Measurements from ENCODE around the gene CPLX1. TPM values are rescaled to one million over a fixed set of nuclear protein-coding genes. Genes with fewer than 3 reads are reported as not detected.
"Not testable (repeated sequence)": the region's sequence is repeated elsewhere in the genome, so short reads cannot be mapped to it uniquely, and the experiment has no call there.

Gene CPLX1
- polyA plus RNA-seq, 4 donors, result 0.86 to 3.2 (median 1.7) TPM

DNA sequence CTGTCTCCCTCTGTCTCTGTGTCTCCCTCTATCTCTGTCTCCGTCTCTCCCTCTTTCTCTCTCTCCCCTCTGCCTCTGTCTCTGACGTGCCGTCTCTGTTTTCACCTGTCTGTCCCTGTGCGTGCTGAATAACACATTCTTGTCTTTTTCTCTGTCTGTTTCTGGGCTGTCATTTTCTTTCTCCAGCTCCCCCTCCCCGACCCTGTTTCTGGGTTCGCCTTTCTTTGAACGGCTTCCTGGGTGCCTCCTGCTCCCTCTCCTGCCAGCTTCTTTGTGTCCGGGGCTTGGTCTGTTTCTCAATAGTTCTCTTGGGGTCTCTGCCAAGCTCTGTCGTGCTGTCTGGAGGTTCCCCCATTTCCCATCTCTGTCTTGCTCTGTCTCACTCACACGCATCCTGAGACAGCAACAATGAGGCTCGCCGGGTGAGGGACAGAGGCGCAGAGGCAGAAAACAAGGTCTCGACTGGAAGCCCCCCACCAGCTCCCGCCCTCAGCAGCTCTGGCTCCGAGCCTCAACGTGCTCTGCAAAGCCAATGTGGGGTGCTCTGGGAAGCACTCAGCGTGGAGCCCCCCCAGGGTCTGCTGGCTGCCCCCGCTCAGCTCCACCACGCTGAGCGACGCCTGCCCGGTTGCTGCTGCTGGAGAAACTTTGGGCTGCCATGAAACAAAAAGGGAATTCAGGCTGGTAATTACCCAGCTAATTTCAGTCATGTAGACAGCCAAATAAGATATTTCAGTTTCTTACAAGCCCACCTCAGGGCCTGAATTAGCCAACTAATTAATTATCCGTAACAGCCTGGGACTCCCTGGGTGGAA lies 3.4 kb downstream of the CPLX1 start:
- no peak for DNase-seq (ENCODE audit: low read depth in 4 of 4, low spot score in 3 of 4)

DNA sequence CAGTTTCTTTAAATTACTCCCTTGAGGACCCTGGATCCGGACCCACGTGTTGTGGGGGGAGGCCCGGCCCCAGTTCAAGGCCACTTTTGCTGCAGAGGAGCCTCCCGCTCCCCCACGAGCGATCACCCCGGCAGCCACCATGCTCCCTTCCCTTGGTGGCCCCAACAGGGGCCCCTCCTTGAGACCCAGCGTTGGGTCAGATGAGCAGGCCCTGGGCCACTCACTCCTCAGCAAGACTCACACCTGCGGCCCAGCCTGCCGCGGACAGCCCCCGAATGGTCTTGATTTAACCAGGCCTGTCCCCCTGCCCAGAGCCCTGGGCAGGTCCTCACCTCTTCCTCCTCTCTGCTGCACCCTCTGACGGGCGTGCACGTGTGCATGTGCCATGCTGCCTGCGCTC lies 4.3 kb downstream of the CPLX1 start:
- DNase-seq (ENCODE audit: low read depth in 4 of 4, low spot score in 3 of 4), result no peak

DNA sequence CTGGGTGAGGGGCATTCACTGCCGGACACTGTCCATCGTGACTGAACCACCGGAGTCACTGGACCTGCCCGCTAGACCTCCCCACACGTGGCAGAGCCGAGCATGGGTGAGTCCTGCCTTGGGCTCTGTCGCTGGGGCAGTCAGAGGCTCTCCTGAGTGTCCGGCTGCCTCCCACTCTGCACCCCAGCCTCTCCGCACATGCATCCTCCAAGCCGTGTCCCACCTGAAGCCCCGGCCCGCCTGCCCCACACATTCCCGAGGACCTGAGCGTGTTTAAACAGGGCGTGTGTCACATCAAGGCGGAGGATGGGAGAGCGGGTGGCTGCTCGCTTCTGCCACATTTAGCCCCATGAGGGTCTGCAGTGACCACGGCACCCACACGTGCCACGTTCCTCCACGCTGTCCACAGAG lies 4.7 kb downstream of the CPLX1 start:
- DNase-seq (ENCODE audit: low read depth in 4 of 4, low spot score in 3 of 4), result no peak

DNA sequence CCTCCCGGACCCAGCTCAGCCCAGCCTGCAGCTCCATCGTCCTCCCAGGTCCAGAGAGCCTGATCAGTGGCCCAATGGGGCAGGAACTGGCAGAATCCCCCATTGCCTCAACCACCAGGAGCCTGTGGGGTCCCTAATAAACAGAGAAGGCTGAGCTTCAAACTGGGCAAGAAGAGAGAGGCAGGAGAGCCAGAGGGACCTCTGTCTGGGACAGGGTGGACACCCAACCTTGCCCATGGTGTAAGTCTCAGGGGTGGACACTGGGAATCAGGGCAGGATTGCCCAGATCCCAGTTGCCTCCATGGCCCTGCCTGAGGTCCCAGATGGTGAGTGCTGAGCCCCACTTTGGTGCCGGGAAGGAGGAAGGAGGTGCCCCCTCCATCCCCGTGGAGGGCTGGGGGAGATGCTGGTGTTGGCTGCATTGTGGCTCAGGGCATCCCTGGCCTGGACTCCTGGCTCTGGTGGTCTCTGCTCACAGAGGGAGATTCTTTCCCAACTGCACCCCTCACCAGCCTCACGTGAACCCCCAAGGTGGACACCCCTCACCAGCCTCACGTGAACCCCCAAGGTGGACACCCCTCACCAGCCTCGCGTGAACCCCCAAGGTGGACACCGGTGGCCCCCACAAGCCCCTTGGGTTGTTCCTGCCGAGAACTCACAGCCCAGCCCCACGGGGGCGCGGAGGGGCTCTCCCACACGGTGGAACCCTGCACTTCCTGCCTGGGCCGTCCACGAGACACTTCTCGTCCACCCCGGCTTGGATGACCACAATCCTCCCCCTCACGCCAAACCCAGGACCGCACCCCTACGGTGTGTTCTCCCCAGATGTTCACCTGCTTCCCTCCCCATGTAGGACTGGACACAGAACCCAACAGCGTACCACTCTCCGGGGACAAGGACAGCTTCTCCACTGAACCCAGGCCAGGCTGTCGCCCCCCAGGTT lies 5.4 kb downstream of the CPLX1 start:
- no peak for DNase-seq (ENCODE audit: low read depth in 4 of 4, low spot score in 3 of 4)

DNA sequence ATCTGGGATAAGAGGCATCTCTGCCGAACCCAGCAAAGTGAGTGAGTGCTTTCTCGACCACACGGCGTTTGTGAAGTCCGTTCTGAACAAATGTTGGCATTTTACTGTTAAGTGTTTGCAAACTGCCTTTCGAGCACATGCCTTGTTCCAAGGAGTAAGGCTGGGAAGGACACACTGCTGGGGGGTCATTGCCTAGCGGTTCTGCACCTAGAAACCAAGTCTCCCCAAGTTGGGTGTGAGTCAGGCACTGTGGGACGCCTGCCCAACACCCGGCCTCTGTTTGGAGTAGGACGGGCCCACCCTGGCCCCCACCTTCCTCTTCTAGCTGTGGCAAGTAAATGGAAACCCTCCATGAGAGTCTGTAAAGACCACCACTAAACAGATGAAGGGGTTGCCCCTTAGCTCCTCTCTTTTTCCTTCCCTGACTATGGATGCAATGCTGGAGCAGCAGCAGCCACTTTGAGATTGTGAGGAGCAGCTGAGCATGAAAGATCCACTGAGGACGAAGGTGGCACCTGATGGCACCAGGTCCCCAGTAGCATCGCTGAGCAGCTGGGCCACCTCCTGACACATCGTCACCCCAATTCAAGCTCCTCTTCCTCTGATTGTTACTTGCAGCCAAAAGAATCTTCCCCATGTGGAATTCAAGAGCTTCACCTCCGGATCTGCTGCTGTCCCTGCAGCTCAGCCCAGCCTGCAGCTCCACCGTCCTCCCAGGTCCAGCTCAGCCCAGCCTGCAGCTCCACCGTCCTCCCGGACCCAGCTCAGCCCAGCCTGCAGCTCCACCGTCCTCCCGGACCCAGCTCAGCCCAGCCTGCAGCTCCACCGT lies 6.3 kb downstream of the CPLX1 start:
- no peak for DNase-seq (ENCODE audit: low read depth in 4 of 4, low spot score in 3 of 4)

DNA sequence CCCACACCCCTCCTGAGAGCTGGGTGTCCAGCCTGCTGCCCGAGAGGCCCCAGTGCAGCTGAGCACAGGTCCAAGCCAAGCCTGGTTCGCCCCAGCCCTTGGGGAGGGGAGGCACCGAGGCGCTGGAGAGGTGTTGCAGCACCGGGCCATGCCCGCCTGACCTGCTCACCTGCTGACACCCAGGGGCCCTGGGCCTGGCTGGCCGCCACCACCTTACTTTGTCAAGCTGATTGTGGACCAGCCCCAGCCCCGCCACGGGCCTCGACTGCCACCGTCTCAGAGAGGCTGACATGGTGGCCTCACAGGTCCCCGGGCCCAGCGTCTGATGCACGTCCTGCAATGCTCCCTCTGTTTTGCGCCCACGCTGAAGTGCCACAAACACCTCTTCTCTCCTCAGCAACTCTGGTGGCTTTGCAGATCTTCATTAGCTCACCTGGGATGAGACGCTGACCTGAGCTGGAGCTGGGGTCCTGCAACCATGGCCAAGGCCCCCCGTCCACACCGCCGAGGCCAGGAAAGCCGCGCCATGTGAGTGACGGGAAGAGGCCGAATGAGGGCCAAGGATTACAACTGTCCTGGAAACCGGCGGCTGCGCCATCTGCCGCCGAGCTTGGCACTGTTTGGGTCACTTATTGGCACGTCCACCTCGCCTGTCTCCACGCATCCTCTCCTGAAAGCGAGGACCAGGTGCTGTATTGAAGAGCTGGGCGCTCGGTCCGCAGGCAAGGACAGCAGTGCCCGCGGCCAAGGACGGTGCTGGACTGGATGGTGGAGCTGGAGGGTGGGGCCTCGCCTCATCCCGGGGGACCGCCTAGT lies 7.6 kb downstream of the CPLX1 start:
- no peak for DNase-seq (ENCODE audit: low read depth in 4 of 4, low spot score in 3 of 4)

DNA sequence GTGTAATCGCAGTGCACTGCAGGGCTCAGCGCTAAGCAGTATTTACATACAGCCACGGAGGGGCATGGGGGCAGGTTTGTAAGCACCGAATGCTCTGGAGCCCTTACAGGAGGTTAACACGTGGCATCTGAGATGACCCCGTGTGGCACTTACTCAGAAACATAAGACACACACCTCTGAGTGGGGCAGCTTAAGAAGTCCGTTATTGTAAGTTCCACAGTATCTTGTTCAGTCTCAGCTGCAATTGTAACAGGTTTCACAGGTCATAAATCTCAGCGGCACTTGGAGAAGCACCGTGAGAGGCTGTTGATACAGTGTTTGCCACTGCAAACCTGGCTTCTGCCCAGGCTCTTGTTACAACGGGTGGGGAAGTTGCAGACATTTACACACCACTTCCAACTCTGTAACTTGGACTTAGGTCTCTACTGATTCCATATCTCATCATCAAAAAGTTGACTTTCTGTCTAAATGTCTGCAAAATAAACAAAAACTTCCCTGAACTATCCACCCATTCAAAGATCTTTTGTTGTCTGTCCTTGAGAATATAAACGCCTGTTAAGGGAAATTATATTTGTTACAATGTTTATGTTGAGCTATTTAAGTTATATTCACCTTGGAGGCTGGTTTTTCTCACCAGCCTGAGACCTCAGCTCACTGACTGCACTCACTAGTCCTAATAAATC lies 10.3 kb downstream of the CPLX1 start:
- DNase-seq (ENCODE audit: low read depth in 4 of 4, low spot score in 3 of 4), result peak in 1 of 4 donors; percentile 69

DNA sequence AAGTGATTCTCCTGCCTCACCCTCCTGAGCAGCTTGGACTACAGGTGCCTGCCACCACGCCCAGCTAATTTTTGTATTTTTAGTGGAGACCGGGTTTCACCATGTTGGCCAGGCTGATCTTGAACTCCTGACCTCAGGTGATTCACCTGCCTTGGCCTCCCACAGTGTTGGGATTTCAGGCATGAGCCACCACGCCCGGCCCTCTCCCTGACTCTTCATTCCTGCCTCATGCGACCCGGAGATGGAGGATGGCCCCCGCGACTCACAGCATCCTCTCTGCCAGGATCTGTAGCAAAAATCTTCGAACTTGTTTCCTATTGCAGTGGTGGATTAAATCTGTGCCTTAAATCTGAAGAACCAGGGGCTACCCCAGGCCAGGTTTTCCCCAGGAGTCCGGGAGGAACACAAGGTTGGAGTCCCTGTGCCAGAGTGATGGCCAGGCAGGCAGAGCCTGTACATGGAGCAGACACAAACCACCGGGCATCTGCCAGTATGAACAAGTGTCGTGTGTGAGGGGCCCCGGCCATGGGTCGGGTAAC lies 11.5 kb downstream of the CPLX1 start:
- DNase-seq (ENCODE audit: low read depth in 4 of 4, low spot score in 3 of 4), result no peak

DNA sequence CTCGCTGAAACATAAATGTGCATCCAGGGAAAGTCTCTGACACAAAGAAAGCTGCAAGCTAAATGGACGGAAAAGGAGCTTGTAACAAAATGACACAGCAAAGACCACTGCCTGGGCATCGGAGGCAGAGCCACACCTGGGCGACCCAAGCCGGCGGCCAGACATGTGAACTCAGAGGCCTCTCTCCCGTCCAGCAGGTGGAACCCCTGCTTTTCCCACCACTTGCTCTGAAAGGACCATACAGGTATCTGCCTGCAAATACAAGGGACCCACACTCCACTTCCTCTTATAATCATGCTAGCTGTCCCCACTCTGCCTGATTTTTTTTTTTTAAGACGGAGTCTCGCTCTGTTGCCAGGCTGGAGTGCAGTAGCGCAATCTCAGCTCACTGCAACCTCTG lies 12.0 kb downstream of the CPLX1 start:
- DNase-seq (ENCODE audit: low read depth in 4 of 4, low spot score in 3 of 4), result no peak

DNA sequence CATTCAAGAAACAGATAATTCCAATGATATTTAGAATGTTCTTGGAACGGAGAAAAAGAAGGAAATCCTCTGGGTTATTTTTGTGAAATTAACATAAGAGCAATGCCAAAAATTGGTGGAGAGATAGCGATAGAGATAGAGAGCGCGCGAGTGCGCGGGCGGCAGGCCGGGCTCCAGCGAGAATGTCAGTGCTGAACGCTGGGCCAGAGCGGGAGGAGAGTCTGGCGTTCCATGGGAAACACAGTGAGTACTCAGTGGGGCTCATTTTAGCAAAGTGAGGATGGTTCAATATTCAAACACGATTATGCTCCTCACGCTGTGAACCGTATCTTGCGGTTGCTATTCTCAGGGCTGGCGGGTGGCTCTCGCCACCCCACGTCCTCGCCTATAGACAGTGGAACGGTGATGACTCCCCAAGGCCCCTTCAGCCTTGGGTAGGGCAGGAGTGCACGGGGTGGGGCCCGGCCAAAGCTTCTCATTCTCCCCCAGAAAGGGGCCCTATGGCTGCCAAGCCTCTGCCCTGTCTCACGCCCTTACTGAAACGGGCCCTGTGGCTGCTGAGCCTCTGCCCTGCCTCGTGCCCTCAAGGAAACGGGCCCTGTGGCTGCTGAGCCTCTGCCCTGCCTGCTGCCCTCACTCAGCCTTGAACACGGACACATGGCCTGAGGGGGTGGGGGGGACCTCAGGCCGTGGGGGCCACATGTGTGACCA lies 16.9 kb downstream of the CPLX1 start:
- DNase-seq (ENCODE audit: low read depth in 4 of 4, low spot score in 3 of 4), result no peak

DNA sequence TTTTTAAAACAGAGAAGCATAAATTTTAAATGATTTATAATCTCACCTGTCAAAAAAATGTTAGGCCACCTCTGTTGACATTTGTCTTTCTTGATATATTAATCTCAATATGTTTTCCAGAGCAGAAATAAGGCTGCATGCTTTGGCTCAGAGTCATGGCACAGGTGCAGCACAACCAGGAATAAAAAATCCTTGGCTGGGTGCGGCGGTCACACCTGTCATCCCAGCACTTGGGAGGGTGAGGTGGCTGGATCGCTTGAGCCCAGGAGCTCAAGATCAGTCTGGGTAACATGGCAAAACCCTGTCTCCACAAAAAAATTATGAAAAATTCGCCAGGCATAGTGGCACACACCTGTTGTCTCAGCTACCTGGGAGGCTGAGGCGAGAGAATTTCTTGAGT lies 18.1 kb downstream of the CPLX1 start:
- no peak for DNase-seq (ENCODE audit: low read depth in 4 of 4, low spot score in 3 of 4)

DNA sequence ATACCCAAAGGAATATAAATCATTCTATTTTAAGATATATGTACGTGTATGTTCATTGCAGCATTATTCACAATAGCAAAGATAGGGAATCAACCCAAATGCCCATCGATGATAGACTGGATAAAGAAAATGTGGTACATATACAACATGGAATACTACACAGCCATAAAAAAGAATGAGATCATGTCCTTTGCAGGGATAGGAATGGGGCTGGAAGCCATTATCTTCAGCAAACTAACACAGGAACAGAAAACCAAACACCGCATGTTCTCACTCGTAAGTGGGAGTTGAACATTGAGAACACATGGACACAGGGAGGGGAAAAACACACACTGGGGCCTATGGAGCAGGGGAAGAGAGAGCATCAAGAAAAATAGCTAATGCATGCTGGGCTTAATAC lies 18.9 kb downstream of the CPLX1 start:
- not testable (repeated sequence) for DNase-seq (ENCODE audit: low read depth in 4 of 4, low spot score in 3 of 4)

DNA sequence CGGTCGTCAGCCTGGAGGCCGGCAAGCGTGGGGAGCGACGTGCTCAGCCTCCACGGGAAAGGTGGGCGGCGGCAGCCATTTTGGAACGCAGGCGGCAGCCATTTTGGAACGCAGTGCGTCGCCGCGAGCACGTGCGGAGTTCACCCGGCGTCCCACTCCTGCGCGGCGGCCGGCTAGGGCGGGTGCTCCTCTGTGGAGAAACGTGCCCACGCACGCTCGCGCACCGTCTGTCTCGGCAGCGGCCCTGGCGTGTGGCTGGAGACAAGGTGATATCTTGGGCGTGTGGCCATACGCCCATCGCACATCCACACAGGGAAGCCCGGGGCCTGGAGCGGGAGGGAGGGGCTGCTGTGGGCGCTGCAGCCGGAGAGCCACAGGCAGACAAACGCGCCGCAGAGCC lies 21.1 kb downstream of the CPLX1 start:
- no peak for DNase-seq (ENCODE audit: low read depth in 4 of 4, low spot score in 3 of 4)

DNA sequence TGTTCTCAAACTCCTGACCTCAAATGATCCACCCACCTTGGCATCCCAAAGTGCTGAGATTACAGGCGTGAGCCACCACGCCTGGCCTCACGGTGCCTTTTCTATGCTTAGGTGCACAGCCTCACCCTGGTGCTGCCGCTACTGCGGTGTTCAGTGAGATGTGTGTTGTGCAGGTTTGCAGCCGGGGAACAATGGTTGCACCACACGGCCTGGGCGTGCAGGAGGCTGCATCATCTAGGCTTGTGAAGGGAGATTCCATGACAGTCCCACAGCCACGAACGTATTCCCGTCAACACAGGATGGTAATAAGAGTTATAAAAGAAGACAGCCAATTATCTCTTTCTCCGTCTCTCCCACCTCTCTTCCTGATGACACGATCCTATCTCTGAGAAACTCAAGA lies 22.0 kb downstream of the CPLX1 start:
- DNase-seq (ENCODE audit: low read depth in 4 of 4, low spot score in 3 of 4), result no peak

DNA sequence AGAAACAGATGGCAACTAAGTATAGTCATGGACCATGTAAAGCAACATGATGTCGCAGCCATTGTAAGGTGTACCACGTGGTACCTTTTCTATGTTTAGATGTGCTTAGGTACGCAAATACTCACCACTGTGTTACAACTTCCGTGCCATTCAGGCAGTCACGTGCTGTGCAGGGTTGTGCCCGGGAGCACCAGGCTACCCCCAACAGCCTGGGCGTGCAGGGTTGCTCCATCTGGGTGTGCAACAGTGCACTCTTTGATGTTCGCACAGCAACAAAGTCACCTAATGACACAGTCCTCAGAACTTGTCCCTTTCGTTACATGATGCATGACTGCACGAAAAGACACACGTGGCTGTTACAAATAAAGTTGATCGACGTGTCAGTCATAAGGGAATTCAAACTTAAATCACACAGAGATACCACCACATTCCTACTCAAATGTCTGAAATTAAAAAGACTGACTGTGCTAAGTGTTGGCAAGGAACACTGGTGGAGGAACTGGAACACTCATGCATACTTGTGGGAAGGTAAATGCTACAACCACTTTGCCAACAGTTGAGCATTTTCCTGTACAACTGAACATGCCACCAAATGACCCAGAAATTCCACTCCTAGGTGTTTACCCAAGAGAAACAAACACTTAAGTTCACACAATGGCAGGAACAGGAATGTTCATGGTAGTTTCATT lies 24.3 kb downstream of the CPLX1 start:
- DNase-seq (ENCODE audit: low read depth in 4 of 4, low spot score in 3 of 4), result no peak

DNA sequence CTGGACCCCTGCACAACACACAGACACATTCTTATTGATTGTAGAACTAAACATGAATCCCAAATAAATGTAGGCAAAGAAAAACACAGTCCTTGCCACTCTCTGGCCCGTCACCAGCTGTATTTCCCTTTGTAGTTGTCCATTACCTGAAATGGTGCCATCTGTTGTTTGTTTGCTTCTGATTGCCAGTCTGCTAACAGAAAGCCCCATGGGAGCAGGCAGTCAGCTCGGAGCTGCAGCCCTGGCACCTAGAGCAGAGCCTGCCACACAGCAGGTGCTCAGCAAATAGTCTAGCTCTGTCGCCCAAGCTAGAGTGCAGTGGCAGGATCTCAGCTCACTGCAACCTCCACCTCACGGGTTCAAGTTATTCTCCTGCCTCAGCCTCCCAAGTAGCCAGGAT lies 28.9 kb downstream of the CPLX1 start:
- DNase-seq (ENCODE audit: low read depth in 4 of 4, low spot score in 3 of 4), result no peak

DNA sequence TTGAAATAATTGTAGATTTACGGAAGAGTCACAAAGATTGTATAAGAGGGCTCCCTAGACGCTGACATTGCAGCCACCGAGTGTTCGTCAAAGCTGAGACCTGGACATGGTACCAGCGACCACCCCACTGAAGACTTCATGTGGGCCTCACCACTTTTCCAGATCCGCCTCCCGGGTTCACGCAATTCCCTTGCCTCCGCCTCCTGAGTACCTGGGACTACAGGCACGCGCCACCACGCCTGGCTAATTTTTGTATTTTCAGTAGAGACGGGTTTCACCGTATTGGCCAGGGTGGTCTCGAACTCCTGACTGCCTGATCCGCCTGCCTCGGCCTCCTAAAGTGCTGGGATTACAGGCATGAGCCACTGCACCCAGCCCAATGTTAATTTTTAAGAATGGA lies 29.7 kb downstream of the CPLX1 start:
- no peak for DNase-seq (ENCODE audit: low read depth in 4 of 4, low spot score in 3 of 4)

DNA sequence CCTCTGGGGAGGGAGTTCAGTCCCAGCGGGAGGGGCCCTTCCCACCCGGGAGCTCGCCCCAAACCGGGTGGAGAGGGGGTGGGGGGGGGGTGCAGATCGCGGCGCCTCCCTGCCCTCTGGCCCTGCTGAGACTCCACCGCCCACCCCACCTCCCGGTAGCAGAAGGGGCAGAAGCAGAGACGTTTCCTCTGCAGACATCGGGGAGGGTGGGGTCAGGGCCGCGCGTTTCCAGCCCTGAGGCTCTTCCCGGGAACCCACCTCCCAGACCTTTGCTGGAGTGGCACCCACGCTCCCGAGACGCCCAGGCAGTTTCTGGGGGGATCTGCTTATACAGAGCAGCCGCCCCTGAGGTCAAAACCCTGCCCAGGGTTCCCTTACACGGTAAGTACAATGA lies 30.2 kb downstream of the CPLX1 start:
- no peak for DNase-seq (ENCODE audit: low read depth in 4 of 4, low spot score in 3 of 4)
